ENCODE data around the gene DBNDD2.

- TF ChIP-seq EZH2 (IDR thresholded peaks at IDR 0.05; ENCODE audit: borderline replicate concordance, low read length) (no peak), CTCF (IDR thresholded peaks at IDR 0.05; ENCODE audit: low read length) (no peak)
Observed at GRCh38 chr20:45400346-45401031, 7.6 kb upstream of the DBNDD2 start.

All from OCI-LY1 (cell line).